IPS-18a (cell line): Measurements from ENCODE around the gene DESI2.
"Not testable (repeated sequence)": the region's sequence is repeated elsewhere in the genome, so short reads cannot be mapped to it uniquely, and the experiment has no call there.

Experiments used
- H3K27ac ChIP-seq: one replicate; pipeline ENCODE4 v1.5.1; 2013; ENCODE audit warnings: low read length
- H3K27me3 ChIP-seq: one replicate; pipeline ENCODE4 v1.6.1; 2013; ENCODE audit warnings: mild to moderate bottlenecking, low read length; ENCODE audit not compliant: control insufficient read depth, insufficient read depth
- H3K36me3 ChIP-seq: one replicate; pipeline ENCODE4 v1.6.1; 2013; ENCODE audit warnings: low read depth, low read length; ENCODE audit not compliant: control insufficient read depth
- H3K4me1 ChIP-seq: one replicate; pipeline ENCODE4 v1.6.1; 2013; ENCODE audit warnings: low read depth, low read length; ENCODE audit not compliant: control insufficient read depth
- H3K4me3 ChIP-seq: one replicate; pipeline ENCODE4 v1.5.1; 2013; ENCODE audit warnings: low read length
- H3K9ac ChIP-seq: one replicate; pipeline ENCODE4 v1.6.1; 2013; ENCODE audit warnings: mild to moderate bottlenecking, low read length, moderate library complexity
- H3K9me3 ChIP-seq: one replicate; pipeline ENCODE4 v1.6.1; 2013; ENCODE audit warnings: low read depth, low read length; ENCODE audit not compliant: control insufficient read depth

Gene DESI2

DNA sequence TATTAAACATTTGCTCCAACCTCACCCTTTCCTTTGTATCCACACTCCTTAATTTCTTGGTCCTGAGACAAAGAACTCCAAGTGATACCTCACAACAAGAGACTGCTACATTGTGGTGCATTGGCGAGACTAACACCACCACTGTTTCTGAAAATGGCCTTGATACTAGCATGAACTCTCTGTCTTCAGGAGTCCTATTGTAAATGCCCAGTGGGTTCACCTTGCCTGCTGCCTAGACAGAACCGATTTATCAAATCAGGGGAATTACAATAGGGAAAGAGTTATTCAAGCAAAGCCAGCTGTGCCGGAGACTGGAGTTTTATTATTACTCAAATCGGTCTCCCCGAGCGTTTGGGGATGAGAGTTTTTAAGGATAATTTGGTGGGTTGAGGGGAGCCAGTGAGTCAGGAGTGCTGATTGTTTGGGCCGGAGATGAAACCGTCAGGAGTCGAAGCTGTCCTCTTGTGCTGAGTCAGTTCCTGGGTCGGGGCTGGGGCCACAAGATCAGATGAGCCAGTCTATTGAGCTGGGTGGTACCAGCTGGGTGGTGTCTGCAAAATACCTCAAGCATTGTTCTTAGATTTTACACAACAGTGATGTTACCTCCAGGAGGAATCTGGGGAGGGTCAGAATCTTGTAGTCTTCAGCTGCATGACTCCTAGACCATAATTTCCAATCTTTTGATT lies 83.1 kb downstream of the DESI2 start:
- H3K36me3 ChIP-seq: no peaks in the 10 kb centered on the region
- H3K4me1 ChIP-seq: peaks cover 9% of the 10 kb centered on the region
- no peak overlapping the region for H3K4me3 ChIP-seq
- H3K9me3 ChIP-seq: no peaks in the 10 kb centered on the region
- no peak overlapping the region for H3K9ac ChIP-seq
- peak overlapping the region; percentile 30 for H3K27ac ChIP-seq
- H3K27me3 ChIP-seq: peaks cover 5% of the 10 kb centered on the region

DNA sequence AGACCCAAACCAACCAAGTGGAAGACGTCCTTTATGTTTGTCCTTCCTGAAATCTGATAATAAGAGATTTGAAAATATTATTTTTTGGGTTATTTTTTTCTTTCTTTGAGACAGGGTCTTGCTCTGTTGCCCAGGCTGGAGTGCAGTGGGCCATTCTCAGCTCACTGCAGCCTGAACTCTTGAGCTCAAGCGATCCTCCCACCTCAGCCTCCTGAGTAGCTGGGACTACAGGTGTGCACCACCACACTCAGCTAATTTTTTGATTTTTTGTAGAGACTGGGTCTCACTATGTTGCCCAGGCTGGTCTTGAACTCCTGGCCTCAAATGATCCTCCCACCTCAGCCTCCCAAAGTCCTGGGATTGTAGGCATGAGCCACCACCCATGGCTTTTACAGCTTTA lies 86.2 kb downstream of the DESI2 start:
- not testable (repeated sequence) for H3K4me3 ChIP-seq, H3K36me3 ChIP-seq, H3K27me3 ChIP-seq, H3K27ac ChIP-seq, H3K9ac ChIP-seq, H3K4me1 ChIP-seq, H3K9me3 ChIP-seq

- H3K36me3 ChIP-seq, H3K9ac ChIP-seq, H3K4me1 ChIP-seq, H3K9me3 ChIP-seq, H3K4me3 ChIP-seq, H3K27me3 ChIP-seq, H3K27ac ChIP-seq: not testable (repeated sequence)
These were observed 87.2 kb downstream of the DESI2 start for GRCh38 chr1:244740027-244740617.

GRCh38 chr1:244741692-244742091 lies 88.8 kb downstream of the DESI2 start:
- no peaks in the 10 kb centered on the region for H3K36me3 ChIP-seq
- H3K9ac ChIP-seq: no peak overlapping the region
- no peak overlapping the region for H3K4me3 ChIP-seq
- H3K9me3 ChIP-seq: no peaks in the 10 kb centered on the region
- H3K4me1 ChIP-seq: peaks cover 4% of the 10 kb centered on the region
- no peak overlapping the region for H3K27ac ChIP-seq
- no peaks in the 10 kb centered on the region for H3K27me3 ChIP-seq

- Histone ChIP-seq H3K36me3 (no peaks in the 10 kb centered on the region), H3K27me3 (no peaks in the 10 kb centered on the region), H3K27ac (no peak overlapping the region), H3K9me3 (no peaks in the 10 kb centered on the region), H3K4me1 (no peaks in the 10 kb centered on the region), H3K4me3 (no peak overlapping the region), H3K9ac (no peak overlapping the region)
These were observed 96.5 kb downstream of the DESI2 start for GRCh38 chr1:244749230-244750016.

DNA sequence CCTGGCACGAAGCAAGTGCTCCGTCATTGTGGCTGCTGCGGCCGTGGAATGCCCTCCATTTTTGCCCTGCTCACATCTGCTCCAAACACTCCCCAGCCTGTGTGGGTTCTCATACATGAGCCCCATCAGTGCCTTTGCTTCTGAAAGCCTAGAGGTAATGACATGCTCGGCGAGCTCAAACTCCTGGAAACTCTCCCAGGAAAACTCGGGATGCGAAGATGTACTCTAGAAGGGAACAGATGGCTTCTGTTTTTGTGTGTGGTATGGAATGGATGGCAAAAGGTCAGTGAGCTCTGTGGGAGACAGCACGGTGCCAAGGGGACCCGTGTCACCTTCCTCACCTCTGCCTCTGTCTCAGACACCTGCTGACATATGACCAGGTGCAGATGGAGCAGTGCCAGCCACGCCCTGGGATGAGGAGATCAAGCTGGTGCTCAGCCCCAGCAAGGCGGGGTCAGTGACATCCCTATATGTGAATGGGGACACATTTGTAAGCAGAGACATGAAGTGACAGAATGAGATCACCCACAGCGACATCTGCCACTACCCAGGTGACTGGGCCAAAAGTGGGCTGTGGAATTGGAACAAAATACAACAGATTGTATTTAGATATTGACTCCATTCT lies 98.5 kb downstream of the DESI2 start:
- Histone ChIP-seq H3K4me1 (no peaks in the 10 kb centered on the region), H3K9ac (no peak overlapping the region), H3K27ac (no peak overlapping the region), H3K9me3 (no peaks in the 10 kb centered on the region), H3K4me3 (no peak overlapping the region), H3K36me3 (no peaks in the 10 kb centered on the region), H3K27me3 (no peaks in the 10 kb centered on the region)

DNA sequence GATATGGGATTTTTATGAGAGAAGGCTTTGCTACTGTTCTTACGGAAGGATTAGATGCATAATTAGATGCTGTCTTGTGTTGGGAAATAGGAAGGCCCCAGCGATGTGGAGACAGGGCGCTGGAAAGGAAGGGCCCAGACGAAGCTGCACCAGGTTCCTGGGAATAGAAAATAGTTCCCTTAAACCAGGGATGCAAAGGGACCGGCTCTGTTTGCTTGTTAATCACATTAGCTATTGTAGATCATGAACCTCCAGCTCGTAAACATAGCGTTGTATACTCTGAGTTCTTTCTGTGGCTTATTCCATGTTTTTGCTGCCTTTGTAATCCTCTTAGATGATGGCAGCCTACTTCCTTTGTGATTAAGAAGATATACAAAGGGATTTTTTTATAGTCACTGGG lies 102.7 kb downstream of the DESI2 start:
- no peaks in the 10 kb centered on the region for H3K9me3 ChIP-seq
- no peak overlapping the region for H3K4me3 ChIP-seq
- H3K27ac ChIP-seq: no peak overlapping the region

GRCh38 chr1:244757091-244757939 lies 104.4 kb downstream of the DESI2 start:
- H3K9ac ChIP-seq: no peak overlapping the region
- no peak overlapping the region for H3K27ac ChIP-seq
- H3K4me3 ChIP-seq: no peak overlapping the region

More for the DNA sequence above, 102.7 kb downstream of the DESI2 start:
- peaks cover 5% of the 10 kb centered on the region for H3K4me1 ChIP-seq
- H3K27me3 ChIP-seq: no peaks in the 10 kb centered on the region
- H3K36me3 ChIP-seq: no peaks in the 10 kb centered on the region
- H3K9ac ChIP-seq: no peak overlapping the region

More at GRCh38 chr1:244757091-244757939, 104.4 kb downstream of the DESI2 start:
- Histone ChIP-seq H3K36me3 (no peaks in the 10 kb centered on the region), H3K9me3 (no peaks in the 10 kb centered on the region), H3K27me3 (no peaks in the 10 kb centered on the region), H3K4me1 (peaks cover 5% of the 10 kb centered on the region)
